Vagina (tissue), 2 donors: ENCODE data around the gene PRDM16.

Experiments
- POLR2AphosphoS5 ChIP-seq, 2 donors: sonication (generic); formaldehyde crosslinking; IDR thresholded peaks; one replicate each; pipeline ENCODE4 v1.9.0; 2017; ENCODE audit warnings: antibody characterized with exemption in 2 of 2, mild to moderate bottlenecking in 2 of 2, low read depth in 1 of 2; ENCODE audit not compliant: insufficient read depth in 1 of 2
- TF ChIP-seq, protein P1 (sequence below), 3 experiments: fragments of 450-650 bp in 2 of 3; fragments of 200-600 bp in 1 of 3; sonication (generic) in 1 of 3; IDR thresholded peaks; one replicate each; pipeline ENCODE4 v1.5.1; 2017 to 2019; ENCODE audit warnings: antibody characterized with exemption in 3 of 3, mild to moderate bottlenecking in 2 of 3, moderate library complexity in 2 of 3

DNA sequence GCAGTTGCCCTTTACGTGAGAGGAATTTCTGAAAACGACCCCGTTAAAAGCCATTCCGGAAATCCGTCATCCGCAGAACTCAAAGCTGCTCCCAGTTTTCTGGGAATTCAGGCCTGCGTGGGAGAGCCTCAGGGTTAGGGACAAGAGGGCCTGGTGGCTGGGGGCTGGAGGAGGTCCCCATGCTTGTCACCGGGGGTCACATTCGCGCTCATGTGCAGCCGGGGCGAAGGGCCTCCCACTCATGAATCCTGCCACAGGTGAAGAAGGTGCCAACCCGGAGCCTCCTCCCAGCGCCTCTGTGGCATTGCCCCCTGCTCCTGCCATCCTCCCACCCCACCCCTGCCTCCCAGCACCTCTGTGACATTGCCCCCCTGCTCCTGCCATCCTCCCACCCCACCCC lies 98.3 kb downstream of the PRDM16 start:
- TF ChIP-seq, protein P1, sequence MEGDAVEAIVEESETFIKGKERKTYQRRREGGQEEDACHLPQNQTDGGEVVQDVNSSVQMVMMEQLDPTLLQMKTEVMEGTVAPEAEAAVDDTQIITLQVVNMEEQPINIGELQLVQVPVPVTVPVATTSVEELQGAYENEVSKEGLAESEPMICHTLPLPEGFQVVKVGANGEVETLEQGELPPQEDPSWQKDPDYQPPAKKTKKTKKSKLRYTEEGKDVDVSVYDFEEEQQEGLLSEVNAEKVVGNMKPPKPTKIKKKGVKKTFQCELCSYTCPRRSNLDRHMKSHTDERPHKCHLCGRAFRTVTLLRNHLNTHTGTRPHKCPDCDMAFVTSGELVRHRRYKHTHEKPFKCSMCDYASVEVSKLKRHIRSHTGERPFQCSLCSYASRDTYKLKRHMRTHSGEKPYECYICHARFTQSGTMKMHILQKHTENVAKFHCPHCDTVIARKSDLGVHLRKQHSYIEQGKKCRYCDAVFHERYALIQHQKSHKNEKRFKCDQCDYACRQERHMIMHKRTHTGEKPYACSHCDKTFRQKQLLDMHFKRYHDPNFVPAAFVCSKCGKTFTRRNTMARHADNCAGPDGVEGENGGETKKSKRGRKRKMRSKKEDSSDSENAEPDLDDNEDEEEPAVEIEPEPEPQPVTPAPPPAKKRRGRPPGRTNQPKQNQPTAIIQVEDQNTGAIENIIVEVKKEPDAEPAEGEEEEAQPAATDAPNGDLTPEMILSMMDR (IDR thresholded peaks at IDR 0.05) = no peak
- TF ChIP-seq POLR2AphosphoS5 (IDR thresholded peaks at IDR 0.05; ENCODE audit: insufficient read depth in 1 of 2, low read depth in 1 of 2) = no peak
